CD1c-positive myeloid dendritic cell (primary cell): ENCODE results near the gene MACF1.

Source experiments
- DNase-seq: peaks from one replicate; pipeline ENCODE4 v3.0.0-alpha.2; 2016; ENCODE audit errors: extremely low spot score

MACF1 gene

DNA sequence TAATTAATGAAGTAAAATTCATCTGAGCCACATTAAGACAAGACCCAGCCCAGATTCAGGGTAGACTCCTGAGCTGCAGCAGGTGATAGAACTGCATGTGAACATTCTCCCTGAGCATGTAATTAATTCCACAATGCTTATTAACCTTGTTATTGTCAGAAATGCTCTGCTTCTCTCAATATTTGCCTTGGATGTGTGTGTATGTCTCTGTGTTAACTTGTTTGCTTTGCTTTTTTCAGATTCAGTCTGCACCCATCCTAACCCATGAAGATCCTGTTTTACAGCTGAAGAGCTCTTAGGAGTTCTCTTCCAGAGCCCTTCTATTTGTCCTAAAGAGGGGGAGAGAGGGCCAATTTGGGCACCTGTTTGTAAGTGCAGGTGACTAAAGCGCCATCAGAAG is 143.8 kb downstream of the MACF1 start:
- DNase-seq = no peak

GRCh38 chr1:39352881-39353280 is 148.4 kb downstream of the MACF1 start:
- DNase-seq = no peak

GRCh38 chr1:39354572-39354971 is 150.1 kb downstream of the MACF1 start:
- no peak for DNase-seq

DNA sequence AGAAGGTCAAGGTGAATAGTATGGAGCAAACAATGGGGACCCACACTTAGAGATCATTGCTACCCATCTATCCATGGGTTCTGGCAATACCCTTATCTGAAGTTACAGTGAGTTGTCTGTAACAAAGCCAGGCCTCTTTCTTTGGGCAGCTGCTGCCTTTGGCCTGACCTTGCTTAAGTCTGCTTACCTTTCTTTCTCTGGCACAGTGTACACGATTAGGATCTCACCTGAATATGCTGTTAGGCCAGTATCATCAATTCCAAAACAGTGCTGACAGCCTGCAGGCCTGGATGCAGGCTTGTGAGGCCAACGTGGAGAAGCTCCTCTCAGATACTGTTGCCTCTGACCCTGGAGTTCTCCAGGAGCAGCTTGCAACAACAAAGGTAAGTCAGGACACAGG is 154.0 kb downstream of the MACF1 start:
- DNase-seq = no peak

DNA sequence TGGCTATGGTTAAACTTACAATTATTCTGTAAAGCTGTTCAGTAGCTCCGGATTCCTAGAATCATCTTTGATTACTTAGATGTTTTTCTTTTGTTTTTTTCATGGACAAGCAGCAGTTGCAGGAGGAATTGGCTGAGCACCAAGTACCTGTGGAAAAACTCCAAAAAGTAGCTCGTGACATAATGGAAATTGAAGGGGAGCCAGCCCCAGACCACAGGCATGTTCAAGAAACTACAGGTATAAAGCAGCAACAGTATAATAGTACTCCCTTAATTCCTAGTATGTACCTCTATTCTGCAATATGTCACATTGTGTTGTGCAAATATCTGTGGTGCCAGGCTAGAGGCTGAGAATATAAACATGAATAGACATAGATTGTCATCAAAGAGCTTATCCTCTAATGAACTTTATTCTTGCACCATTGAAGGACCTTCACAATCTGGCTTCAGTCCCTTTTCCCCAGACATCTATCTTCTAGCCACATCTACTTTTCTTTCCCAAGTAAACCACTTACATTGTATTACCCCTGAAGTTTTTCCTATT is 154.6 kb downstream of the MACF1 start:
- no peak for DNase-seq

DNA sequence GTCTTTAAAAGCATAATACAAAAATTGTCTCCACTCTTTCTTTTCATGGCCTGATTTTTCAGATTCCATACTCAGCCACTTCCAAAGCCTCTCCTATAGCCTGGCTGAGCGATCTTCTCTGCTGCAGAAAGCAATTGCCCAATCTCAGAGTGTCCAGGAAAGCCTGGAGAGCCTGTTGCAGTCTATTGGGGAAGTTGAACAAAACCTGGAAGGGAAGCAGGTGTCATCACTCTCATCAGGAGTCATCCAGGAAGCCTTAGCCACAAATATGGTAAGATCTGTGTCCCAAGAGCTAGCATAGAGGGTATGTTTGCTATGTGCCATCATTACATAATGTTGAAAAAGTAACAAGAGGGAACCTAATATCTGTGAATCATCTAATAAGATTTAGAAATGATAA is 156.2 kb downstream of the MACF1 start:
- DNase-seq = peak; percentile 8

GRCh38 chr1:39361446-39361845 is 157.0 kb downstream of the MACF1 start:
- DNase-seq = no peak

- no peak for DNase-seq
Measured at GRCh38 chr1:39363267-39363666, 158.8 kb downstream of the MACF1 start.

DNA sequence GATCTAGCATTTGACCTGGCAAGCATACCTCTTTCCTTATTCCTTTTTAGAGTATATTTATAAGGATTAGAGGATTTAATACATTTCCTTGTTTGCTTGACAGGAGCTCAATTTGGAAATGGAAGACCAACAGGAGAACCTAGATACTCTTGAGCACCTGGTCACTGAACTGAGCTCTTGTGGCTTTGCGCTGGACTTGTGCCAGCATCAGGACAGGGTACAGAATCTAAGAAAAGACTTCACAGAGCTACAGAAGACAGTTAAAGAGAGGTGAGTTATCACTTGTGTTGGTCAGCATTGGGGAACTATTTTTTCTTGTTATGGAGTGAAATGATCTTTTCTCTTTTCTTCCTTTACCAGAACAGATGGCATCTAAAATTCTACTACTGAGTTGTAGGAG is 163.6 kb downstream of the MACF1 start:
- no peak for DNase-seq

- DNase-seq = no peak
Measured at GRCh38 chr1:39369565-39369964, 165.1 kb downstream of the MACF1 start.

DNA sequence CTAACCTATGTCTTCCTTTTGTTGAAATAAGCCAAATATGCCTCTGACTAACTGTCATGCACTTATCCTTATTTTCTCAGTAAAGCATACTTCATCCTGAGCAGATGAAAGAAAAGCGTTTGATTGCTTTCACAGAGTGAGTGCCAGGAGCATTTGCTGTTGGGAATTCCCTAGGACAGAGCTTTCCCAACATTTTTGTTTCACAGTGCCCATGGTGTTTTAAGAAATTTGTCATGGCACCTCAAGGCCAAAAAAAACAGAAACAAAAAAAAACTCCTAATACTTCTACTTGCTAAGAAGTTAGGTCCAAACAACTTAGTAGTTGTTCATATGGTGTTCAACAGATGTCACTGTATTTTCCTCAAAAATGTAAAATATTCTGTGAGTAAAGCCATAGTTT is 166.1 kb downstream of the MACF1 start:
- DNase-seq = no peak

DNA sequence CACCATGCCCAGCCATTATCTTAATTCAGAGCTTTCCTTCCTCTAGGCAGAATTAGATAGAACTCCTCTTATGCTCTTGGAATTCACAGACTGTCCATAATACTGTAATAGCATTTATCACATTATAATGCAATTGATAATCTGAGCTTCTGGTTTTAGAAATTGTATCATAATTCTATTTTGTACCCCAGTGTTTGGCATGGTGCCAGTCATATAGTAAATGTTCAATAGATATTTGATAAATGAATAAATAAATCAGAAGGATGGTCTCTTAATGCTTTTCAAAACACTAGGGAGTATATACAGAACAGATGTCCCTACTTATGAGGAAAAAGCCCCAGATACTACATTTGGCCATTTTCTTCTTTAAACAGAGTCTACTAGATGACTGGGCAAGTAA is 167.6 kb downstream of the MACF1 start:
- no peak for DNase-seq

DNA sequence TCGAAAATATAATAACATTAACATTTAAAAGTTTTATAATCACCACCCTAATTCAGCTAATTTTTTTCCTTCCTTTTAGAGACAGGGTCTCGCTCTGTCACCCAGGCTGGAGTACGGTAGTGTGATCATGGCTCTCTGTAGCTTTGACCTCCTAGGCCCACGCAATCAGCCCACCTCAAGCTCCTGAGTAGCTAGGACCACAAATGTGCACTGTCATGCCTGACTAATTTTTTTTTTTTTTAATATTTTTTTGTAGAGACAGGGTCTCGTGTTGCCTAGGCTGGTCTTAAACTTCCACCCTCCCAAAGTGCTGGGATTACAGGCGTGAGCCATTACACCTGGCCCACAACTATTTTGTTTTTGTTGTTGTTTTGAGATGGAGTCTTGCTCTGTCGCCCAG is 172.2 kb downstream of the MACF1 start:
- no peak for DNase-seq

DNA sequence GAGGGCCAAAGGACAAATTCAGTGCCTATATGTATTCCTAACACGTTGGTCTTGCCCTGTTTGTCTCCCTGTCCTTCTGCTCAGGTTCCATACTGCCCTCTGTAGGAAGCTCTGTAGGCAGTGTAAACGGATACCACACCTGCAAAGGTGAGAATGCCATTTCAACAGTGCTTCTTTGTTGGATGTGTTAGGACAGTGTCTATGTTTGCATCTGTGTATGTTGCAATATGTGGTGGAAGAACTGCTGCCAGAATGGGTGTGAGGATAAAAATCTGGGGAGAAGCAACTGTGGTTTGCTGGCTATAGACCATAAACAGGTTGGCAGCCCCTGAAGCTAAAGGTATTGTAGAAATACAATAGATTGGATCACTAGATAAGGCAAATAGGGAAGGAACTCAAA is 173.9 kb downstream of the MACF1 start:
- no peak for DNase-seq

- no peak for DNase-seq
Measured at GRCh38 chr1:39379187-39379586, 174.7 kb downstream of the MACF1 start.

DNA sequence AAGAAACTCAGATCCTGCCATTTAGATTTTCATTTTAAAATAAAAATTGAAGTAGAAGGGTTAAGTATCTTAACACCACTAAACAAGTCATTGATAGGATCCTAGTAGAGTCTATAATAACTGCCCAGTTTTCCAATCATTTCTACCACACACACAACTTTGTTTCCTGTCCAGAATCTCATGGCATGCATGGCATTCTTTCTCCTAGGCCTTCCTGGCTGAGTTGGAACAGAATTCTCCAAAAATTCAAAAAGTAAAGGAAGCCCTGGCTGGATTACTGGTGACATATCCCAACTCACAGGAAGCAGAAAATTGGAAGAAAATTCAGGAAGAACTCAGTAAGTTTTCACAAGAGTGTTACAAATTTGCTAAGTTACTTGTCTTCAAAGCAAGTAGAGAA is 175.5 kb downstream of the MACF1 start:
- no peak for DNase-seq

DNA sequence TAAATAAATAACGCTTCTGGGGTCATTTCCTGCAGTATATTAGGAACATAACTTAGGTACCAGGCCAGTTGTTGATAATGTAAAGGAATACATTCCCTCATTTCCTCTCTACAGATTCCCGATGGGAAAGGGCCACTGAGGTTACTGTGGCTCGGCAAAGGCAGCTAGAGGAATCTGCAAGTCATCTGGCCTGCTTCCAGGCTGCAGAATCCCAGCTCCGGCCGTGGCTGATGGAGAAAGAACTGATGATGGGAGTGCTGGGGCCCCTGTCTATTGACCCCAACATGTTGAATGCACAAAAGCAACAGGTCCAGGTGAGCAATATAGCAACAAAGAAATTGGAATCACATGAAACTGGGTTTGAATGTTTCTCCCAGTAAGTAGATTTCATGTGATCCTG is 177.3 kb downstream of the MACF1 start:
- no peak for DNase-seq

- no peak for DNase-seq
Measured at GRCh38 chr1:39384305-39384704, 179.8 kb downstream of the MACF1 start.

GRCh38 chr1:39385067-39385988 is 180.8 kb downstream of the MACF1 start:
- DNase-seq = no peak

DNA sequence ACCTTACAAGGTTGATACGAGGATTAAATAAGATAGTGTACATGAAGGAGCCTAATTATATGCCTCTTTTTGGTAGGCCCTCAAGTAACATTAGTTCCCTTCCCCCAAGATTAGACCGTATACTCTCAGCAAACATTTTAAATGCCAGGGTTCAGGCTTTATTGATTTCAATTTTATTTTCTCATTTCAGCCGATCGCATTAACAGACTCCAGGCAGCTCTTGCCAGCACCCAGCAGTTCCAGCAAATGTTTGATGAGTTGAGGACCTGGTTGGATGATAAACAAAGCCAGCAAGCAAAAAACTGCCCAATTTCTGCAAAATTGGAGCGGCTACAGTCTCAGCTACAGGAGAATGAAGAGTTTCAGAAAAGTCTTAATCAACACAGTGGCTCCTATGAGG is 182.5 kb downstream of the MACF1 start:
- DNase-seq = no peak

DNA sequence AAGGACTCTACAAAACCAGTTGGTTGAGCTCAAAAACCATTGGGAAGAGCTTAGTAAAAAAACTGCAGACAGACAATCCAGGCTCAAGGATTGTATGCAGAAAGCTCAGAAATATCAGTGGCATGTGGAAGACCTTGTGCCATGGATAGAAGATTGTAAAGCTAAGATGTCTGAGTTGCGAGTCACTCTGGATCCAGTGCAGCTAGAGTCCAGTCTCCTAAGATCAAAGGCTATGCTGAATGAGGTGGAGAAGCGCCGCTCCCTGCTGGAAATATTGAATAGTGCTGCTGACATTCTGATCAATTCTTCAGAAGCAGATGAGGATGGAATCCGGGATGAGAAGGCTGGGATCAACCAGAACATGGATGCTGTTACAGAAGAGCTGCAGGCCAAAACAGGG is 183.0 kb downstream of the MACF1 start:
- no peak for DNase-seq

- DNase-seq = no peak
Measured at GRCh38 chr1:39391691-39392679, 187.5 kb downstream of the MACF1 start.
